Ovary (tissue), 9 donors: Measurements from ENCODE around the gene LAMC1. TPM values are rescaled to one million over a fixed set of nuclear protein-coding genes. Genes with fewer than 3 reads are reported as not detected.

Experiments used
- DNase-seq, 5 donors: peaks; one replicate each; pipeline ENCODE4 v3.0.0-alpha.2; 2019 to 2020
- H3K27ac ChIP-seq, 2 donors: fragments of 200-600 bp; one replicate each; pipeline versions ENCODE4 v1.5.1 to v1.8.0; 2019 to 2022
- H3K27me3 ChIP-seq: fragments of 200-600 bp; one replicate; pipeline ENCODE4 v1.8.0; 2022
- H3K36me3 ChIP-seq: fragments of 200-600 bp; sonication (generic); one replicate; pipeline ENCODE4 v1.5.1; 2019
- H3K4me1 ChIP-seq: one replicate; pipeline ENCODE4 v1.8.1; 2013; ENCODE audit warnings: mild to moderate bottlenecking, moderate library complexity; ENCODE audit not compliant: insufficient read depth
- H3K4me3 ChIP-seq: fragments of 200-600 bp; sonication (generic); one replicate; pipeline ENCODE4 v1.5.1; 2017
- H3K9me3 ChIP-seq, 2 donors: fragments of 200-600 bp in 1 of 2; sonication (generic) in 1 of 2; one replicate each; pipeline versions ENCODE4 v1.5.1 to v1.8.1; 2013 to 2019; ENCODE audit warnings: mild to moderate bottlenecking in 1 of 2, moderate library complexity in 1 of 2
- EP300 ChIP-seq: sonication (generic); formaldehyde crosslinking; IDR thresholded peaks from one replicate; pipeline ENCODE4 v1.6.1; 2017; ENCODE audit warnings: antibody characterized with exemption
- POLR2A ChIP-seq: fragments of 450-650 bp; IDR thresholded peaks from one replicate; pipeline ENCODE4 v1.6.1; 2017; ENCODE audit warnings: antibody characterized with exemption, mild to moderate bottlenecking, moderate library complexity
- WGBS, 3 donors: extraction: QIAGEN DNeasy Blood & Tissue Kit in 1 of 3; methylation state at CpG; one replicate each; pipeline versions ENCODE4 v1.1.5 to v1.1.7; 2013 to 2017; 5-methylcytosine and 5-hydroxymethylcytosine counted together
- intact Hi-C, 4 donors: fragments of 100-400 bp; cut with DNase I; formaldehyde crosslinking; loops; one replicate each; pipeline versions ENCODE4 v1.11.0 to v1.15.1; 2022 to 2023
- polyA plus RNA-seq, 2 donors: library from polyadenylated mRNA; stranded (reverse); fragments of 200-250 nt in 1 of 2; fragments of 350-450 nt in 1 of 2; fragmentation: Illumina TruSeq in 1 of 2; extraction: RNeasy Lipid Tissue Mini Kit (QIAGEN cat#74804) in 1 of 2; gene quantifications; one replicate each; pipeline ENCODE4 v1.2.3, GENCODE V29; 2013 to 2014
- total RNA-seq, 7 donors: library from RNA; depleted of rRNA in 2 of 7; stranded (reverse); fragments of >200 nt in 2 of 7; fragmentation: NEBNext Ultra II Directional in 3 of 7; extraction: Animal tissue kit (Norgen Biotek cat#: 25700) in 3 of 7; gene quantifications; one replicate each; pipeline versions ENCODE4 v1.1.0 to v1.2.4, GENCODE V29; 2016 to 2023
- TF ChIP-seq, protein P1 (sequence below), 3 donors: fragments of 450-650 bp in 2 of 3; fragments of 200-600 bp in 1 of 3; IDR thresholded peaks; one replicate each; pipeline versions ENCODE4 v1.5.1 to v1.8.0; 2016 to 2022; ENCODE audit warnings: antibody characterized with exemption in 3 of 3, mild to moderate bottlenecking in 1 of 3
- donor health status: DM: no; HTN: no; CAD: no; lungs with moderate emphysema.
- donor health status: DM: no; HTN: no; CAD: no.
- donor health status: Bipolar disorder and iron deficiency.
- donor health status: DM: yes; HTN: yes; CAD: no.
- donor health status: DM: no; HTN: no; CAD: no.
- donor health status: DM: yes; HTN: yes; CAD: no.

Gene LAMC1
- total and polyA plus RNA-seq, 9 donors: 51.3 to 205 (median 85.2) TPM

DNA sequence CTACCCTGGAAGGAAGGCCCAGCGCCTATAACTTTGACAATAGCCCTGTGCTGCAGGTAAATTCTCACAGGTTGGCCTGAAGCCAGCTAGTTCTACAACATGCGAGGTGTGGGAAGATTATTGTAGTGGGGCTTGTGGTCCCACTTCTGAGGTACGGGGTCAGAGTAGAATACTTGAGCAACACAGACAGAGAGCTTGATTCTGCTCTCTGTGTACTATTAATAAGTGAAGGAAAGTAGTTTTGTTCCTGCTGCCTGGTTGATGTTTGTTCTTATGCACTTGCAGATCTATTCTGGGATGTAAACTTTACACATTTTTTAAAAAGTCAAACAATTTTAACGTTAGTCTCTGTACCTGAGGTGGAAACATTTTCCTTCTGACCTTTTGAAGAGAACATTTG is 80.4 kb downstream of the LAMC1 start:
- Histone ChIP-seq H3K9me3 (no peaks in the 10 kb centered on the region), H3K27ac (no peak overlapping the region), H3K4me1 (peaks cover 8% of the 10 kb centered on the region), H3K4me3 (no peak overlapping the region), H3K27me3 (no peaks in the 10 kb centered on the region), H3K36me3 (no peaks in the 10 kb centered on the region)
- intact Hi-C loops: no loop called here
- 74 to 76% (median 76%) methylated on average over 4 of the region's 4 CpGs for WGBS, 3 donors
- no peak for DNase-seq
- no peak for TF ChIP-seq EP300
- TF ChIP-seq POLR2A: no peak
- TF ChIP-seq, protein P1, sequence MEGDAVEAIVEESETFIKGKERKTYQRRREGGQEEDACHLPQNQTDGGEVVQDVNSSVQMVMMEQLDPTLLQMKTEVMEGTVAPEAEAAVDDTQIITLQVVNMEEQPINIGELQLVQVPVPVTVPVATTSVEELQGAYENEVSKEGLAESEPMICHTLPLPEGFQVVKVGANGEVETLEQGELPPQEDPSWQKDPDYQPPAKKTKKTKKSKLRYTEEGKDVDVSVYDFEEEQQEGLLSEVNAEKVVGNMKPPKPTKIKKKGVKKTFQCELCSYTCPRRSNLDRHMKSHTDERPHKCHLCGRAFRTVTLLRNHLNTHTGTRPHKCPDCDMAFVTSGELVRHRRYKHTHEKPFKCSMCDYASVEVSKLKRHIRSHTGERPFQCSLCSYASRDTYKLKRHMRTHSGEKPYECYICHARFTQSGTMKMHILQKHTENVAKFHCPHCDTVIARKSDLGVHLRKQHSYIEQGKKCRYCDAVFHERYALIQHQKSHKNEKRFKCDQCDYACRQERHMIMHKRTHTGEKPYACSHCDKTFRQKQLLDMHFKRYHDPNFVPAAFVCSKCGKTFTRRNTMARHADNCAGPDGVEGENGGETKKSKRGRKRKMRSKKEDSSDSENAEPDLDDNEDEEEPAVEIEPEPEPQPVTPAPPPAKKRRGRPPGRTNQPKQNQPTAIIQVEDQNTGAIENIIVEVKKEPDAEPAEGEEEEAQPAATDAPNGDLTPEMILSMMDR (IDR thresholded peaks at IDR 0.05): no peak

DNA sequence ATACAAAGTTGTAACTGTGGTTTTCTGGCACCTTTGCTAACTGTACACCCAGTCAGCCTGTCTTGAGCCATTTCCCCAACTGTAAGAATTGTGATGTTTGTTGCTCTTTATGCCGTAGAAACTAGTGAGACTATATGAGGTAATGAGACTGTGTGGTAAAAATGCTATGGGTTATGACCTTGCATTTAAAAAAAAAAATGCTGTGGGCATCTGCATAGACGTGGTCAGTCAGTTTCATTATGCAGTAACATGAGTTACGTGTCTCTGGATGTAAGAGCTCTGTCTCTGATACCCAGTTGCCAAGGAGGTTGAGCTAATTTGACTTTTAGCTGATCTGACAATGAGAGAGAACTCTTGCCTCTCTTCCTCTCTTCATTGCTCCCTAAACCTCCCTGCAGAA is 82.2 kb downstream of the LAMC1 start:
- 69 to 77% (median 74%) methylated on average over 3 of the region's 3 CpGs for WGBS, 3 donors
- peaks cover 5% of the 10 kb centered on the region for H3K4me1 ChIP-seq
- TF ChIP-seq EP300 (no peak), POLR2A (no peak)
- TF ChIP-seq, protein P1 (IDR thresholded peaks at IDR 0.05): no peak
- no peak overlapping the region for H3K4me3 ChIP-seq
- H3K27ac ChIP-seq: no peak overlapping the region
- no peak for DNase-seq
- no peaks in the 10 kb centered on the region for H3K27me3 ChIP-seq
- no peaks in the 10 kb centered on the region for H3K36me3 ChIP-seq
- intact Hi-C loops: no loop called here
- no peaks in the 10 kb centered on the region for H3K9me3 ChIP-seq

DNA sequence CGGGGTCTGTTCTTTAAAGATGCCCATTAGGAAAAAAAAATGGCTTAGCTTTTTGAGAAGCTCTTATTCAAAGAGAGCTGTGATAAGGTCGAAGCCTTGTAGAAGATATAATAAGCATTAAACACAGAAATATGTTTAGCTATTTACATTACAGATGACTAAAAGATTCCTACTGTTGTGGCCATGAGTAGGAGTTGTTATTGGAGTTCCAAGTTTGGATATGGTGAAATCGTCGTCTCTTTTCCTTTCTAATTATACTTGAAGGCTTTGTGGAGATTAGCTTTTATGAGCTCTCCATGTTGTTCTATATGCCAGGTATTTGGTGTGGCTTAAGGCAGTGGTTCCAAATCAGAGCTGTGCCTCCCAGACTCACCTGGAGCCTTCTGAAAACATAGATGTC is 82.9 kb downstream of the LAMC1 start:
- Histone ChIP-seq H3K27ac (no peak overlapping the region), H3K4me1 (peaks cover 5% of the 10 kb centered on the region), H3K9me3 (no peaks in the 10 kb centered on the region), H3K36me3 (no peaks in the 10 kb centered on the region), H3K4me3 (no peak overlapping the region), H3K27me3 (no peaks in the 10 kb centered on the region)
- TF ChIP-seq POLR2A (no peak), EP300 (no peak)
- TF ChIP-seq, protein P1 (IDR thresholded peaks at IDR 0.05): no peak
- intact Hi-C loops: no loop called here
- 24 to 36% (median 29%) methylated on average over 4 of the region's 4 CpGs for WGBS, 3 donors
- no peak for DNase-seq

- H3K27ac ChIP-seq: no peak overlapping the region
- intact Hi-C loops: no loop called here
- no peaks in the 10 kb centered on the region for H3K27me3 ChIP-seq
- no peak overlapping the region for H3K4me3 ChIP-seq
- no peaks in the 10 kb centered on the region for H3K36me3 ChIP-seq
- 86 to 93% (median 89%) methylated on average over 2 of the region's 2 CpGs for WGBS, 3 donors
- no peaks in the 10 kb centered on the region for H3K9me3 ChIP-seq
- H3K4me1 ChIP-seq: peaks cover 4% of the 10 kb centered on the region
- TF ChIP-seq, protein P1 (IDR thresholded peaks at IDR 0.05): no peak
- TF ChIP-seq EP300 (no peak), POLR2A (no peak)
- no peak for DNase-seq
Measured at GRCh38 chr1:183106746-183107145, 83.5 kb downstream of the LAMC1 start.
